ENCODE results near the gene CFDP1.

Gene CFDP1

DNA sequence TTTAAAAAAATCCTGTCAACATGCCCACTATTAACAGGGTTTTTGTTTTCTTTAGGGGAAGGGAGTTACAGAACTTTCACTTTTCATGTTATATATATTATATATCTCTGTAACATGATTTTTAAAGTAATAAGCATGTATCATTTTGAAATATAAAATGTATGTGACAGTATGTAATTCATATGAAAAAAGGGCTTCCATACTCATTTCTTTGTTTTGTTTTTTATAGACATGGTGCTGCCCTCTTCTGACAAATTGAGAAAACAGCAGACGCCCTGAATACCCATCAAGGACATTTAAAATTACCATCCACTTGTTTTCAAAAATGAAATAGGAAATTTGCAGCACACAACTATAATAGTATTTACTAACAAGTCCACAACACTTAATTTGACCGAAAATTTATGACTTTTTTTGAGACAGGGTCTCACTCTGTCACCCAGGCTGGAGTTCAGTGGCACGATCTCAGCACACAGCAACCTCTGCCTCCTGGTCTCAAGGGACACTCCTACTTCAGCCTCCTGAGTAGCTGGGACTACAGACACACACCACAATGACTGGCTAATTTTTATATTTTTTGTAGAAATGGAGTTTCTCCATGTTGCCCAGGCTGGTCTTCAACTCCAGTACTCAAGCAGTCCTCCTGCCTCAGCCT is 30.4 kb downstream of the CFDP1 start:
- DNase-seq, result no peak

DNA sequence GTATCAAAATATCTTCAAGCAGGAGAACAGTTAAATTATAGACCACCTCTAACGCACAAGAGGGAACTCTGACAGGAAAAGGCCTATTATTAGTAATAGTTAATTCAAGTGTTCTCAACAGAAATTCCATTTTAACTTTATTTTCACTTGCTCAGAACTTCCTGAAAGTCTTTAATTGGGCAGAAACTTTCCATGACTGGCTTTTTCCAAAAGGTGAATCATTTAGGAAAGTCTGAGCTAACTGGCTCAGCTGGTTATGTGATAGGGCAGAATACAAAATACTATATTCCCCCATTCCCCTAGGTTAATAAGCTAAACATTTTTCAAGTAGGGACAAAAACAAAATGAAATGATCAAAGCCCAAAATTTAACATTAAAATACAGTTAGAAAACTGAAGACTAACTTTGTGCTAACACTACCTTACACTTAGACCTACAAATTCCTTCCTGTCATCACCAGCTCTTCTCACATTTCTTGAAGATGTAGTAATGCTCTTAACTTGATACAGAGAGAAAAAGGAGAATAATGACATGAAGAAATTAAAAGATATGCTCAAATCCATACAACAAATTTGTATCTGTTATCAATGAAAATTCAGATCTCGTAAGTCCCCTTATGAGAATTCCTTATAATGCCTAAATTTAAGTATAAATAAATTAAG is 31.0 kb downstream of the CFDP1 start:
- no peak for DNase-seq

DNA sequence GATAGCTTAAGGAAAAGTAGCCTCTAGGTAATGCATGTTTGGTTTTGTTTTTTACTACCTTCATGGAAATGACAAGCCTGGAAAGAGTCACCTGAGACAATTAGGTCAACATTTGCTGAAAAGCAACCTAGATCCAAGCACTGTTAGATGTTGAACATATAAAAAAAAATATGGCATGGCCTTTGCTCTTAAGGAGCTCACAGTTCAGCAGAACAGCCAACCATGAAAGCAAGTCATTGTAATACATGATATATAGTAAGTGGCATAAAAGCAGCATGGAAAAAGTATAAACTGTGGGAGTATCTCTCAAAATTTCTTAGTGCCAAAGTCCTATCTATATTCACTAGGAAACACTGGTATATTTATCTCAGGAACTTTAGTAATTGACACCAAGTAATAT is 31.6 kb downstream of the CFDP1 start:
- no peak for DNase-seq

DNA sequence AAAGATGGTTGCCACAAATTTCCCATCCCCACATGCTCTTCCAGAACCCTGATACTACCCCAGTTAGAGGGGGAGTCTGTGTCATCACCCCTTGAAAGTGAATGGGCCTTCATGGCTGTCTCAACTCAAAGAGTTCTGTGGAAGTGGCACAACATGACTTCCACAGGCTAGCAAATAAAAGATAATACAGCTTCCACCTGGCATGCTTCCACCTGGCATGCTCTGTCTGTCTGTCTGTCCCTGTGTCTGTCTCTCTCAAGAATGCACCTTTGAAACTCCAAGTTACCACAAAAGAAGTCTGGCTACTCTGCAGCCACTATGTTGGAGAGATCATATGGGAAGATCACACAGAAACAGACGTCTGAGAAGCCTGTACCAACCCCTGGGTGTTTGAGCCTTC is 35.0 kb downstream of the CFDP1 start:
- no peak for DNase-seq

DNA sequence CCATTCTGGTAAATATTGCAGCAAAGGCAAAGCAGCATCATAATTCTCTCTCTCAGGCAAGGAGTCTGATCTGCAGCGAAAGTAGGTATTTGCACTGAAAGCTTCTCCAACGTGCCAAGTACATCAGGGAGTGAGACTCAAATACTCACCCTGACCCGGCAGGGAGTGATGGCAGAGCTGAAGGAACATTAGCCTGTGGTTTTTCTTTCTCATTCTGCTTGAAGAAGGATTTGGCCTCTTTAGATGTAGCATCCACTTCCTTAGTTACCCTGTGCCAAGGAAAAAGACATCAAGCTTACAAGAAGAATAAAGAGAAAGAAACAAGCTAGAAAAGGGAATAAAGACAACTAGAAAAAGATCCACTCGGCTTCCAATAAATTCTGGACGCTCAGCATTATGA is 38.4 kb downstream of the CFDP1 start:
- no peak for DNase-seq

DNA sequence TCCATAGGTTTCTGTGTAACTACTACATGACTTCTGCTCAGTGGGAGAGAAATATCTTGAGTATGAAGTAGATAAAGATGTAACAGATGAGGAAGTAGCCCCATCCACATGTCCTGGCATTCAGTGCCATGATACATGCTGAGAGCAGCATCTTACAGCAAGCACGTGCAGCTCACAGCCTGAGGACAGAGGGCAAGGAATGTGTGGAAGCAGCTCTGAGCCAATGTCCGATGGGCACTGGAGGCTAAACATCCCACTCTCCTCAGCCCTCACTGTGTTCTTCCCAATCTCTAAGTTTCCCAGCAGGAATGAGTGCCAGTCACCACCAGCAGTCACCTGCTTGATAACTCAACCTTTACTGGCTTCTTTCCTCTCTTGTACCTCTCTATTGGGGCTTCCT is 40.4 kb downstream of the CFDP1 start:
- DNase-seq, result no peak

DNA sequence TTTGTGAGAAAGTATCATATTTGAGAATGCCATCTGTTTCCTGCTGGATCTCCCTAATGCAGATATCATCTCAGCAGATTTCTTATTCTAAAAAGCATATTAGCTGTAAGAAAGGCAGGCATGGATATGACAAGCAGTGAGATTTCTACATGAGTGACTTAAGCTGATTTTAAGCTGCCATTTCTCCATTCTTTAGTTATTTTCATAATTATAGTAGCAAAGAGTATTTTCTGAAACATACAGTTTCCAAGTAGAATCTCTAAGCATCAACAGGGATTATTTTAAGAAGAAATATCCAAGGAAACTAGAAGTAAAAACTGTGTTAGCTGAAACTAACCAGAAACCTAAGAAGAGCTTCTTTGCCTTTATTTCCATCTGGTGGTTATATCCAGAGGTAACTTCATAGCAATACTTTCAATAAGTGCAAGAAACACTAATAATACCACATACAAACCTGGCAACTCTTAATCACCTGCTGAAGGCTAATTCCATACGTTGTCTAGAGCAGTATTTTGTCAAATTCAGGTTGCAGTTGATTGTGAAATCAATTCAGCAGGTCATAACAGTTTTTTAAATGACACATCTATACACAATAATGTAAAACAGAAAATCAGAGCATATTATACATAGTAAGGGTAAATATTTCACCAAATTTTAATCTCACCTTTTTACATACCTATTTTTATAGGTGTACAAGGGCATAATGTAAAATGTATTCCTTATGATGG is 42.2 kb downstream of the CFDP1 start:
- no peak for DNase-seq

DNA sequence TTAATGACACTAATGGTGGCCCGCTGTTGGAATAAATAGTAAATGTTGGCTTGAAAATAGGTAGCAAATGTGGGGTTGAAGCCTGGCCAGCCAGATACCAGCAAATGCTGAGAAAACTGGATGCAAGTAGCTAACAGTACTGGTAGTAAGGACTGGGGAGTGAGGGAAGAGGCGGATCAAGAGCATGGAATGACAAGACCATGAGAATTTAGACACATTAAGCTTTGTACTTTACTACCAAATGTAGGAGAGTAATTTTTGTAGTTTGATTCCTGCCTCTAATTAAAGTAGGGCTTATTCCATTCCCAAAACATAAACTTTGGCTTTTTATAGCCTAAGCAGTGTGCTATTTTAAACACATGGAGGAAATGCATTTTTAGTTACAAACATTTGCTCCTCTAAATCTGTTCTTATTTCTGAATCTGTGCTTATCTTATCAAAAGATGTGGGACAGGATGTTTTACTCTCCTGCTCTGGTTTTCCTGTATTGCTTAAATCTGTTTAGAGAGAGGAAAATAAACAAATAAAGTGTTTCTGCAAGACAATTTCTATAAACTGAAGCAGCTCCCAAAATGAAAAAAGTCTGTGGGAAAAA is 44.1 kb downstream of the CFDP1 start:
- no peak for DNase-seq

DNA sequence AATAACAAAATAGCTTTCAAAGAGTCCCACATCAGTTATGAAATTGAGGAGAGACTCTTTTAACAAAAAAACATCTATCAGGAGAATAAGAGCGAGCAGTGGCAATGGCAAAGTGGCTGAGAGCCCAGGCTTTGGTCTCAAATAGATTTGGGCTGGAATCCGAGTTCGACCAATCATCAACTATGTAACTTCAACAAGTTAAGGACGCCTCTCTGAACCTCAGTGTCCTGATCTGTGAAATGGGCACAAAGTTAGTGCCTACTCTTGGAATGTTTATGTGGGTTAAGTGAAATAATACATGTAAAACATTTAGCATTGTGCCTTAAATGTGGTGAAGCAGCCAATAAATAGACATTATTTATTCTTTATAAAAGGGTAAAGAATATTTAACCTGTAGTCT is 45.4 kb downstream of the CFDP1 start:
- DNase-seq, result no peak

DNA sequence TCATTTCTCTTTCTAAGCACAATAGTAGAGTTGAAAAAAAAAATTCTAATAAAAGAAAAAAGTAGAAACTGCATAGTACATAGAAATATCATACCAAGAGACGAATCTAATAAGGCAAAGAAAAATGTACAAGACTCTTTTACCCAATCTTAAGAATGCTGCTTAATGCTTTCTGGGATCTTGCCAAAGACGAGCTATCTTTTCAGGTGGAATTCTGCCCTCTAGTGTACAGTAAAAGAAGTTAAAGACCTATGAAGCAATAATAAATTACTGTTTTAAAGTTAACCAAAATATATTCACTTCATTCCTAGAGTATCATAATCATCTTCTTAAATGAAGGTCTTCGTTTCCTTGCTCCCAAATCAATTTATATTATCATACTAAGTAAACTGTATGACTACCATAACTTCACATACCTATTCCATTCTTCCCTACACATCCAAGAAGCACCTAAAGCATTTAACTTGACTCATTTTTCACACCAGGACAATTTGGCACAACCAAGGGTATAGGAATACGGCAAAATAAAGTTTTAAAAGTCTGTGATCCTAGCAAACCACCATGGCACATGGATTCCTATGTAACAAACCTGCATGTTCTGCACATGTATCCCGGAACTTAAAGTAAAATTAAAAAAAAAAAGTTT is 47.7 kb downstream of the CFDP1 start:
- no peak for DNase-seq

DNA sequence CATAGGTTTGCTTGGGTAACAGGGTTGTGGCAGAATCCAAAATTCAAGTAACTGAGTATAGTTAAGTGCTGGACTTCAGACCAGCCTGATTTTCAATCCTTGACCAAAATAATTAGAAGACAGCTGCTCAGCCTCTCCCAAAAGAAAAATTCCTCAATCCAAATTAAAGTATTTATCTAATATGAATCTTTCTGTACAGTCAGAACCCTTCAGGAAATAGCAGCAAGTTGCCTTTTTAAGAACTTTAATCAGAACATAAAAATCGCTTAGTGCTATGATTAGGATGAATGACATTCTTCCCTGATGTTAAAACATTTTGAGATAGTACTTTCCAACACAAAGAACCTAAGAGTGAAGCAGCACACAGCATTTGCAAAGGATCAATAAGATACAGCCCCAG is 50.2 kb downstream of the CFDP1 start:
- no peak for DNase-seq

DNA sequence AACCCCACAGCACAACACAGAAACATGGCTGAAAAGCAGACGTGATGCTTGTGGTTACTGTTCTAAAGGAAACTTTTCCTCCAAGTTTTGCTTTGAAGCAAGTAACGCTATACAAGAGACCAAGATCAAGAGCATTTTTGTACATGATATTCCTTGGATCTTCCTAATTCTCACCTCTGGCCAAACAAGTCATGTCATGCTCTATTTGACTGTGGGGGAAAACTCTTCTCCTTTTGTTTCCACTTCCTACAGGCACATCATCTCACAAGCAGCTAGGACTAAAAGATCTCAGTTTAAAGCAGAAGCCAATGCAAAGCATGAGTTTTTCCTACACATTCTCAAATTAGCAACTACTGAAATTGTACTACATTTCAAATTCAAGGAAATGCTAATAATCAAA is 50.7 kb downstream of the CFDP1 start:
- DNase-seq, result no peak

DNA sequence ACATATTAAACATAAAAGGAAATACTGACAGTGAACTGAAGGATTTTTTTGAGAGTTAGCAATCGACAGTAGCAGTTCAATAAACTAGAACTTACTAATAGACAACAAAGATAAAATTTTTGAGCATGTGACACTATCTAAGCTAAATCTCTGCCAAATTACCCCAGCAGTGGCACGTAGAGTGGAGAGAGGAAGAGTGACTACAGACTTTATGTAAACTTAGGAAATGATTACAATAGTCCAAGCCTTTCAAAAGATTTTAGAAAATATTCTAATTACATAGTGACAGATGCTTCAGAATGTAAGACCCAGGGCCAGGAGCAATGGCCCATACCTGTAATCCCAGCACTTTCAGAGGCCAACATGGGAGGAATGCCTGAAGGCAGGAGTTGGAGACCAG is 52.4 kb downstream of the CFDP1 start:
- DNase-seq, result no peak

DNA sequence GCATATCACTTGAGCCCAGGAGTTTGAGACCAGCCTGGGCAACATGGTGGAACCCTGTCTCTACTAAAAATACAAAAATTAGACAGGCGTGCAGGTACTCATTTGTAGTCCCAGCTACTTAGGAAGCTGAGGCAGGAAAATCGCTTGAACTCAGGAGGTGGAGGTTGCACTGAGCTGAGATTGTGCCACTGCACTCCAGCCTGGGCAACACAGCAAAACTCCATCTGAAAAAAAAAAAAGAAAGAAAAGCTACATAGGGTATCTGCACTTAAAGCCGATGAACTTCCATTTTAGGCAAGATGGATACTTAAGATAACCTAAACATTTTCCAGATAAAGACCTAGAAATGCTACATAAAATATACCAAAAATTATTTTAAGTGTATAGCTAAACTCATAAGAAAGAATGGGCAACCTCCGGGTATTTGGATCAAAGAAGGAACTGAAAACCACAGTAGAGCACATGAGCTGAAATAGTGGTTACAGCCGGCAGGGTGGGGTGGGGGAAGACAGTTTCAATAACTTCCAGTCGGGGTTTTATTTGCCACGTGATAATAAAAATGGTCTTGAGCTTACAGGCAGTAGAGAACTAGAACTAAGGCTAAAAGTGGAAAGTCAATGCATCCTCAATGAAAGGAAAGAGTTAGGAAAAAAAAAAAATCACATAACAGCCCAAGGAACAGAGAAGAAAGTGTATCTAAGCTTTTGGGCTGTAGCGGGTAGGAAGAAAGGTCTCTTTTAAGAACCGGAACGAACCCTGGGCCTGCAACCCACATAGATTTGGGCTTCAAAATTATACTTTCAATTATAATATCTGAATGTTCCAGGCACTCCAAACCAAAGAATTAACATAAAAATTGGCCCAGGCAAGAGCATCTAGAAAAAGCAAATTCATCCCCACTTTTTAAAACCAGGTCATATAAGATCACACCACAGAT is 53.1 kb downstream of the CFDP1 start:
- peak; percentile 19 for DNase-seq

DNA sequence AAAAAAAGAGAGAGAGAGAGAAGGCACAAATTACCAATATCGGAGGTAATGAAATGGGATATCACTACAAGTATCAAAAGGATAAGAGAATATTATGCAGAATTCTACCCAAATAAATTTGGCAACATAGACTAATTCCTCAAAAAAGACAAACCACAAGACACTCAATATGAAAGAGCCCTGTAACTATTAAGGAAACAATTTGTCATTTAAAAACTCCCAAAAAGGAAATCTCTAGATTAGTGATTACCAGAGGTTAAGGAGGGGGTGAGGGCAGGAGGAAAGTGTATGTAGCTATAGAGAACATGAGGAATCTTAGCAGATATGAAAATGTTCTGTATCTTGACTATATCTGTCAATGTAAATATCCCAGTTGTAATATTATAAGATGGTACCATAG is 54.0 kb downstream of the CFDP1 start:
- DNase-seq, result no peak

DNA sequence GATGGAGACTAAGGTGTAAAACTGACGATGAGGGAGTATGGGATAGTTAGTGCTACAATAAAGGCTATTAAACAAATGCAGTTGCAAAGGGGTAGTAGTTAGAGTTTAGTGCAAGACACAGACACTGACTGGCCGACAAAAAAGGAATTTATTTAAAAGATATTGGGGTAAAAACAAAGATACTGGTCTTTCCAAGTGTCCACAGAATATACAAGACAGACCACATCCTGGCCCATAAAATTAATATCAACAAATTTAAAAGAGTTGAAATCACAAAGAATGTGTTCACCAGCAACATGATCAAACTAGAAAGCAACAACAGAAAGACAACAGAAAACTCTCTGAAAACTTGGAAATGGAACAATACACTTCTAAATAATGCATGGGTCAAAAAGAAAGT is 54.7 kb downstream of the CFDP1 start:
- no peak for DNase-seq

DNA sequence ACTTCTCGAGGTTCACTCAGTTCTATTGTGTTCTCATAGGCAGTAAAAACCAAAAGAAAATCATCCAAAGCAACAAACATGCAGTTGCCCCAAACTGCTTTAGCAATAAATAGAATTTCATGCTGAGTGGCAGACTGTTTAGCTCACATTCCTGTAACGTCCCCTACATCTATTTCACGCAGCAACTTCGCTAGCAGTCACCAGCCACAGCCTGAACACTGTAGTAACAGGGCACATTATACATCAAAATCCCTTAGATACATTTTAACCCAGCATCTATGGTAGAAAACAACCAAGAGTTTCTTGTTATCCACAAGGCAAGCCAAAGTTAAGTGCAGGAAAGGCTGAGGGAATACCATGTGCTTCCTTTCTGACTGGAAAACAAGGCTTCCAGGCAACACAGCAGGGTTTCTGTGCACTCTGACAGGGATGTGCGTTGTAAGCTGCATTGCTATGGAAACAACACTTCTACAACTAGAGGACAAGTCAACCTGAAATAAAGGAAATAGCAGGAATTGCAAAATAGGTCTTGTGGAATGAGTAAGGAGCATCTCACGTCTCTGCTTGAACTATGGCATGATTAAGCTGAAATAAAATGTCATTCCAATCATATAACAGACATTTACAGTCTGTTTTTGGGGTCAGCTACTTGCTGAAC is 55.4 kb downstream of the CFDP1 start:
- no peak for DNase-seq

DNA sequence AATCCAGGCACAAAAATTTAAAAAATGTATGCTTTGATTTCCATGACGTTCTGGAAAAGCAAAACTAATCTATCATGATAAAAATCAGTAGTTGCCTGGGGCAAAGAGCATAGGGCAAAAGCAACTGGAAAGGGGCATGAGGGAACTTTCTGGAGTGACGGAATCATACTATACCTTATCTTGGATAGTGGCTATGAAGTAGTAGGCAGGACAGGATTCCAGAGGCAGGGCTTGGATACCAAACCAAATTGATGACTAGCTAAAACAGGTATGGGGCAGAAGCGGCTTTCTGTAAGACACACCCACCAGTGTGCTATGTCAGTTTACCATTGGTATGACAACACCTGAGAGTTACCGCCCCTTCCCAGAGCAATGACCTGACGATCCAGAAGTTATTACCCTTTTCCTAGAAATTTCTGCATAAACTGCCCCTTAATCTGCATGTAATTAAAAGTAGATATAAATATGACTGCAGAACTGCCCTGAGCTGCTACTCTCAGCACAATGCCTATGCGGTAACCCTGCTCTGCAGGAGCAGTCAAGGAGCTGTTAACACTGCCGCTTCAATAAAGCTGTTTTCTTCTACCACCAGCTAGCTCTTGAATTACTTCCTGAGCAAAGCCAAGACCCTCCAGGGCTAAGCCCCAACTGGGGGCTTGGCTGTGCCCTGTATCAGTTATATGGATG is 56.7 kb downstream of the CFDP1 start:
- no peak for DNase-seq

DNA sequence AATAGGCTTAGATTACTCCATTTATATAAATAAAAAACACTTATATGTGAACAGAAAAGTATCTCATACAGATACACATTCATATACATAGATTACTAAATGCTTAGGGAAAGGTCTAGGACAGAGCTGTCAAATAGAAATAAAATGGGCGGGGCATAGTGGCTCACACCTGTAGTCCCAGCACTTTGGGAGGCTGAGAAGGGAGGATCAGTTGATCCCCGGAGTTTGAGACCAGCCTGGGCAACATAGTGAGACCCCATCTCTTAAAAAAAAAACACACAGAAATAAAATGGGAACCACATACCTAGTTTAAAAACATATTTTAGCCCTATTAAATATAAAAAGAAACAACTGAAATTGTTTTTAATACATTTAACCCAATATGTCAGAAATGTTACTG is 58.9 kb downstream of the CFDP1 start:
- DNase-seq, result no peak

DNA sequence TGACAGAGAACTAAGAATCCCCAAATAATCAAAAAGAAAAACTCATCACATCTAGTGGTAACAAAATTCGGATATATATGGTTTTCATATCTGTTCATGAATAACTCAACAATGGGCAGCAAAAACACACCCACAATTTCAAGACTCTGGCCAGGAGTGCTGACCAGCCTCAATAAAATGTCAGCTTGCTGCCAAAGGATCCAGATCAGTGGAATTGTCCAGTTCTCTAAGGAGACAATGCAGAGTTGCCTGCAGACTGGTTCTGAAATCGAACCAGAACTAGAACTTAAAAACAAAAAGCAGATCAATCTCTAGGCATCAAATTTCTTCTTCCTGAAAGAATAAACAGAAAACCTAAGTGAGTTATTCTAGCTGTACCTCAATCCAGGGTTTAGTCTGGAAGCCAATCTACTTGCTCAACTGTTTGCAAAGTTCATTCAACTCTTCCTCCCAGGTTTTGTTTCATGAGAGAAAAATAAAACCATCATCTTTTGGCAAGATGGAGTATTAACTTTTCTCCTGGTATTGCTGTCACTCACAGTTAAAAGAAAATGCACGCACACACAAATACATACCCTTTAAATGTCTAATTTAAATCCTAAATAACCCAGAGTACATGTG is 61.0 kb downstream of the CFDP1 start:
- no peak for DNase-seq

DNA sequence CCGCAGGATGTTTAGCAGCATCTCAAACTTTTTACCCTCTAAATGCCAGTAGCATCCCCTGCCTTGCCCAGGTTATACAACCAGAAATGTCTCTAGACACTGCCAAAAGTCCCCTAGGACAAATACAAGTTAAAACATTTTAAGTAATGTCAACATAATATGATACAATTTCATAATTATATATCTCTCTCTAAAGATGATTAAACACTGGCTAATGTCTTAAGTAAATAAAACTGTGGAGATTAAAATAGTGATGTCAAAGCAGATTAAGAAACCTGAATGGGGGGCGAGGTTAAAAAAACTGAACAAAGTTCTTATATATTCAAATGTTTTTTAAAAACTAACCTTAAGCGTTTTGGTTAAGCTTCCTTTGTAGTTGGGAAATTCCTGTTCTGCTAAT is 62.1 kb downstream of the CFDP1 start:
- DNase-seq, result no peak
